Fibroblast of skin of right quadriceps (primary cell): ENCODE results near the gene ASRGL1.
A peak's percentile ranks its signal among the peaks of the same experiment; 100 is the strongest.

Experiments
- DNase-seq: peaks from one replicate; pipeline ENCODE4 v3.0.0-alpha.2; 2013

ASRGL1 gene

DNA sequence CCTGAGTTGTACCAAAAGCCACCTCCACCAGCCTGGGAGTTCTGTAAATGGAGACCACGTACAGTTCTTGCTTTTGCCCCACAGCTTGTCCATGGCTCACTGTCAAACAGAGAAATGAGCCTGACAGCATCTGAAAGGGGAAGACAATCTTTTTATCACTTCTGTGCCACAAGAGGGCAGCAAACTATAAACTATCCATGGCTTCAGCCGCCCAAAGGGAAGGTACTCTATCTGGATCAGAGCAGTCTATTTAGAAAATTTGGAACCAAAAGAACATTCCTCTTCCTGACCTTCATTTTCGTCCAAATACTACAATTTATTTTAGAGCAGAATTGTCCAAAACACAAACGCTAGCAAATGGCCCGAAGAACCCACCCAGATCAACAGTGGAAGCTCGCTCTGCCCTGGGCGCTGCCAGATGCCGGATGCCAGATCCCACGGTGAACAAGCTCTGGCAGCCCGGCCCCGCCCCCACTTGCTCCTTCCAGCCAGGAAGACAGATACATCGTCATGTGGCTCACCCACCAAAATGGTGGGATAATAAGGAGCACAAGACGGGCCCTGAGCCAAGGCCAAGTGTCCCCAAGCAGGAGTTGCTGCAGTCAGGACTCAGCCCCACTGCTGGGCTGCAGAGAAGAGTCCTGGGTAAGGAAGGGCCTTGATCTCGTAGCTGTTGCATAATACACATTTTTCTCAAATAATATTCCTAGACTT, 57.7 kb downstream of the ASRGL1 start:
- DNase-seq = peak; percentile 83

GRCh38 chr11:62395885-62396551, 58.8 kb downstream of the ASRGL1 start:
- DNase-seq = no peak

- peak; percentile 51 for DNase-seq
Observed at GRCh38 chr11:62398011-62398994, 61.1 kb downstream of the ASRGL1 start.

DNA sequence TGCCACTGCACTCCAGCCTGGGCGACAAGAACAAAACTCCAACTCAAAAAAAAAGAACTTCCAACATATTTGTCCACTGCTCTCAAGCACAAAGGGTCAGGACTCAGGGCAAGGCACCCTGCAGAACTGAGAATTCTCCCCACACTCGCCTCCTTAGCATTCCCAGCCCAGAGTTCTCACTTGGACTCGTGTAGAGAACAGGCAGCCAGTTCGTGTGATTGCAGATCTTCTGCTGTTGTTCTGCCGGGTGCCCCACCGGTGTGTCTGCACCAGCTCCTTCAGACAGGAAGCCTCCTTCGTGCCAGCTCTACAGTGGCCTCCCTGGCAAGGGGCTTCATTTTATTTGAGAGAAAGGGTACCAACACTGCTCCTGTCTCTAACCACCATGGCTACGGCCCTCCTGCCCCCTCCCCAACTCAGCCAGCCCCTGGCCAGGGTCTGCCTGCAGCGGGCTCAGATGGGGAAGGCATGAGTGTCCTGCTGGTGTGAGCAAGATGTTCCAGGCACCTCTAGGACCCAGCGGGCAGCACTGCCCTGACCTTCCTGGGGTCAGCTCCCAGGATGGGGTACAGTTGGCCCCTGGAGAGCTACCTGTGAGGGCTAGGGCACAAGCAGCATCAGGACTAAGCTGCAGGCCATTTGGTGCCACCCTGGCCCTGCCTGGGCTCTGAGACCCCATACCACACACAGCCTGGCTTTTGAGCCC, 62.1 kb downstream of the ASRGL1 start:
- DNase-seq = no peak

DNA sequence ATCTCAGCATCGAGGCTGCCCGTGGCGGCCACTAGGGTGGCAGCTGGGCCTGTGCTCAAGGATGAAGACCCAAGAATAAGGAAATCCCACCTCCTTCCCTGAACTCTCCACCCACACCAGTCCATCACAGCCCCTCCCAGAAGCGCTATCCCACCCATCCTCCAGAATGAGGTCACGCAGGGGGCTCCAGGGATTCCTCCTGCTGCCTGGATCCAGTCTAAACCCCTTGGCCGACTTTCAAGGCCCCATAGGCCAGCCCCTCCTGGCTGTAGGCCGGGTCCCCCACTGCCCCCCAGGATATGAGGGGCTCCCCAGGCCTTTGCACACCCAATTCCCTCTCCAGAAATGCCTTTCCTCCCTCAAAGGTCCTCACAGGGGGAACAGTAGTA, 62.6 kb downstream of the ASRGL1 start:
- DNase-seq = no peak

DNA sequence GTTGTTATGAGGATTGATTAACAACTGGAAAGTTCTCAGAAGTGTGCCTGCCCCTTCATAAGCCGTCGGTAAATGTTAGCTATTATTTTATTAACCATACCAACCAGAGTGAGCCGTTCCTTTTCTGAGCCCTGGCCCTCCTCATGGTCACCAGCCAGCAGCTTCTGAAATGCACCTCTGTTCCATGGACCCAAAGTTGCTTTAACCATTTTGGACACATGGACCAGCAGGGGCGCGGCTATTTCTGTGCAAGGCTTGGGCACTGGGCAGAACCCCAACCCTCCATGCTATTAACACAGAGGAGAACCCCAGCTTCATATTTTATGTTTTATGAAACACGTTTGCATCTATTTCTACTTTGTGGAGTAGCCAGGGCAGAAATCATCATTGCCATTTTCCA, 63.0 kb downstream of the ASRGL1 start:
- DNase-seq = no peak

- peak; percentile 81 for DNase-seq
Observed at GRCh38 chr11:62400760-62401159, 63.5 kb downstream of the ASRGL1 start.

- DNase-seq = no peak
Observed at GRCh38 chr11:62401356-62401755, 64.1 kb downstream of the ASRGL1 start.

DNA sequence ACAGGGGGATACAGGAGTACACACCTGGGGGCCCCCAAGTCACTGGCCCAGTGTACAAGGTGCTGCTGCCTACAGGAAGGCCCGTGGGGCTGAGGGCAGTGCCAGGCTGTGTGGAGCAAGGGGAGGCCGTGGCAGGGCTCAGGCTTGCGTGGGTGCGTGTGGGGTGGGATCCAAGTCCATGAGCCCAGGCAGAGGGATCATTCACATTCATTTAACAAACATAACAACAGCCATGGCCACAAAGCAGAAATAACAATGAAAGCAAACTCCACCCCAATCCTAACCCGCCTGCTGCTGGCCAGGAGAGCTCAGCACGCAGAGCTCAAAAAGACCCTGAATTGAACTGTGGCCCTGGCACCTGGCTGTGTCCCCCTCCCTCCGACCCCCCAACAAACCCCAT, 64.6 kb downstream of the ASRGL1 start:
- no peak for DNase-seq

DNA sequence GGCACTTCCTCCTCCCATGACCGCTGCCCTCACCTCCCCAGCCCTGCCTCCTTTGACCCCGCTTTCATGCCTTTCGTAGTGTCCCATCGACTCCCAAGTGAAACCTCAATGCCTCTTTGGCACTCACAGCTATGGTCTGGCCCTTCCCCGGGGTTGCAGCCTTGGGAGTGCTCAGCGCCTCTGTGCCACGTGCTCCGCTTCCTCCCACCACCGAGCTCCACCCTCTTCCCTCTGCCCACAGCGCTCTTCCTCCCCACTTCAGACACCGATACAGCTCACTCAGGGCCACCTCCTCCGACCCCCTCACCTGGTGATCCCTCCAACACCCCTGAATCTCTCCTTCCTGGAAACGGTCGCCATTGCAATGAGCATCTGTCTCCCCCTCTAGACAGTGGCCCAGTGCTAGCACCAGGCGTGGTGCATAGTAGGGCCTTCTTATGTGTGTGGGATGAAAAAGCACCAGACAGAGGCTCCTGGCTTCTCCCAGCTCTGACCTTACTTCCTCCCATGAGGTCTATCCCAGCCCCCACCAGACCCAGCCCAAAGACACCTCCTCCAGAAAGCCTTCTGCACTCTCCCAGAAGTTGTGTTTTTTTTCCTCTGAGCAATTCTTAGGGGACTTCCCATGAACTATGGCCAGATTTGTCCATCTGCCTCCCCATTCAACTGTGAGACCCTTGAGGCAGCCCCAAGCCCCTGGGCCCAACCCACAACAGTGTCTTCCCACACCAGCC, 65.1 kb downstream of the ASRGL1 start:
- no peak for DNase-seq

- no peak for DNase-seq
Observed at GRCh38 chr11:62402960-62403730, 65.9 kb downstream of the ASRGL1 start.

DNA sequence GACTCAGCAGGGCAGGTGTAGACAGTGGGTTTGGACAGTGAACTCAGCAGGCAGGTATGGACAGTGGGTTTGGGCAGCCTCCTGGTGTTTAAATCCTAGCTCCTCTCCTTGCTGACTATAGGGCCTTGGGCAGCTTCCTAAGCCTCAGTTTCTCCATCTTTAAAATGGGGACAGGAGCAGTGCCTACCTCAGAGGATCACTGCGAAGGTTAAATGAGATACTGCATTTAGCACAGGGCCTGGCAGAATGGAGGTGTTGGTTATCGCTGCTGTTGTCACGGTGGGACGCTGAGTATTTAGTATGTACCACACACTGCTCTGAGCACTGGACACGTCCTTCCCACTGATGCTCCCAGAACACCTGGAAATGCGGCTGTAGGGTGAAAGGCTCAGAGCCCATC, 67.2 kb downstream of the ASRGL1 start:
- DNase-seq = no peak

DNA sequence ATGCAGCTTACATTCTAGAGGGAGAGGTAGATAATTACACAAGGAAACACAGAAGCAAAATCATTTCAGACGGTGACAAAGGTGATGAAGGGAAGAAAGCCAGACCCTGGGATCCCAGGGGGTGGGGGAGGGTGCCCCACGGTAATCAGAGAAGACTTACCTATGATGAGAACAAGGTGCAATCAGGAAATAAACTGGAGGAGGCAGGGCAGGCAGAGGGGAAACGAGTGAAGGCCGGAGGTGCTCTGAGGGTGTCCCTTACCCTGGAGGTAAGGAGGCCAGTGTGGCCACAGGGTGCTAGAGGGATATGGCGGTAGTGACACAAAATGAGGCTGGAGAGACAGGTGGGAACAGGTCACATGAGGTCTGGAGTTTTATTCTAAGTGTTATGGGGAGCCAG, 67.7 kb downstream of the ASRGL1 start:
- DNase-seq = no peak

GRCh38 chr11:62406034-62406433, 68.8 kb downstream of the ASRGL1 start:
- DNase-seq = no peak

DNA sequence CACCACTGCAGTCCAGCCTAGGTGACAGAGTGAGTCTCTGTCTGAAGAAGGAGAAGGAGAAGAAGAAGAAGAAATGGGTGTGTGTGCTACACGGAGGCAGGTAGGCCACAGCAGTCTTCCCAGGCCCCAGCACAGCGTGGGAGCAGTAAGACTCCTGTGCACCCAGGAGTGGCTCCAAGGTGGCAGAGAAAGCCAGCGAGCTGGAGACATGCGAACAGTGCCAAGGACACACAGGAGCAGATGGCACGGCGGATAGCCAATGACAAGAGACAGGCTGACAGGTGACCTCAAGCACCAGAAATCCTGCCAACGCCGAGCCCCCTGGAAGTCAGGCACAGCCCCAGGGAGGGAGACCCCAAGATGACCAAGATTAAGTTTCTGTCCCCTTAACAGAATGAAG, 72.6 kb downstream of the ASRGL1 start:
- no peak for DNase-seq

DNA sequence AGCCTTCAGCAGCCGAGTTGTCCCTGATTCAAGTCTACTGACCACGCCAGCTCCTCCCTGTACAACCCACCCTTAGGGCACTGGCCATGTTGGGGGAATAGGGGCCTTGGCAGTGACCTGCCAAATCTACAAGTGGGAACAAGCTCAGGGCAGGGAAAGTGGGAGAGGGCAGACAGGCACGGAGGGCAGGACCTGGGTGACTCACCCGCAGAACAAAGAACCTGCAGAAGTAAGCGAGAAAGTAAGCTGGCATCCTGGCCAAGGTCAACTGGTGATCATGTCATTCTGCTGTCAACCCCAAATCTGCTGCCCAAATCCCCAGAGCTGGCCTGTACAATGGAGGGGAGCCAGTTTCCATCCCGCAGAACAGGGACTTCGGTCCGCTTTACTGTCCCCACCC, 73.7 kb downstream of the ASRGL1 start:
- no peak for DNase-seq

DNA sequence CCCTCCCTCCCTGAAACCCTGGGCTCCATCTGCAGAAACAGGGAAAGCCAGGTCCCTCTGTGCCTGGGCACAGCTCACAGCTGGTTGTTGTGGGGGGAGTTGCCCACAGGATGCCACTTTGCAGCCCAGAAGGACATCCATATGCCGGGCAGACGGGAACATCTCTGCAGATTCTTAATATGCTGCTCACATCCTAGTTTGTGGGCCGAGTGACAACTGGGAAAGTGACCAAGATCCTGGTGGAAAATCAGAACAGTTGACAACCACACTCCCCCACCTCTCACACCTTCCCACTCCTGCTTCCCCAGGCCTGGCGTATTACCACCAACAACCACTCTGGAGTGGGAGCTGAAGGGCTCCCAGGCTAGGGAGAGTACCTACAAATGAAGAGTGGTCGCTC, 74.3 kb downstream of the ASRGL1 start:
- no peak for DNase-seq

DNA sequence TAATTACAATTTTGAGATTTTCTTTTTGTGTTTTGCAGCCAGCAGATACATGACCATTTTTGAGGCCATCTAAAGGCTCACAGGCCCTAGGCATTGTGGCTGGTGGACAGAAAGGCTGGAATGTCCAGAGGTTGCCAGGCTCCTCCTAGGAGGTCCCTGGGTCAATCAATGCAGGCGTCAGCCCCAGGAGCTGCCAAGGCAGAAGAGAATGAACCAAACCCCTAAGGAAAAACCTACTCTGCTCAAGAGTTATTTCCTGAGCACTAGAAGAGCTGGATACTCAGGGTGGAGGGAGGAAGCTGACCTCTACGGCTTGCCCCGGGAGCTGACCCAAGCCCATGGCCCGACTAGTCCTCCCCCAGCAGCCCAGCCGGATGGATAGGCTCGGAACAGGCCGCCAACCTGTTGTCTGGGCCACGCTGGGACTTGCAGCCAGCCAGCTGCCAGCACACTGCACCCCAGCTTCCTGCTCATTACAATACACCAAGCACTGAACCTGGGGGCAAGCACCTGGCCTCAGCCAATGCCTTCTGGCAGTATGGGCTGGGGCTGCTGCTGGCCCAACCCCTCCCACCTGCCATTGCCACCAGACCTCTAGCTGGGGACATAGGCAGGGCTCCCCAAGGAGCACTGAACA, 75.9 kb downstream of the ASRGL1 start:
- DNase-seq = no peak

GRCh38 chr11:62416596-62416995, 79.3 kb downstream of the ASRGL1 start:
- DNase-seq = no peak

- DNase-seq = no peak
Observed at GRCh38 chr11:62418136-62418535, 80.9 kb downstream of the ASRGL1 start.

DNA sequence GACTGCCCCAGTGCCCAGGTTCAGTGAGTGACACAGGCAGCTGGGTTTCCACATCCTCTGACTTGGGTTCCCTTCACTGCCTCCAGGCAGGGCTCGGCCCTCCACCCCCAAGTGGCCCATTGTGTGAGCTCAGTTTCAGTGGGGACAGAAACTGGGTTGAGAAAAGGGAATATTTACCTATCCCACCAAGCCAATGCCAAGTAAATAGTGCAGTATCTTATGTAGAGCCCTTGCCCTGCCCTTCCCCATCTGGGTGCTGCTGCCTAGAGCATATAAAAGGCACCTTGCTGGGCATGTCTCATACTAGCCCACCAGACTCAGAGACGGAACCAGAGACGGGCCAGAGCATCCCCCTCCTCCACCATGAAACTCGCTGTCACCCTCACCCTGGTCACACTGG, 81.5 kb downstream of the ASRGL1 start, which contains the start of gene SCGB1A1:
TSS of gene SCGB1A1 (plus strand) at position 301 of the 400 bp plus-strand sequence. CDS start at position 364, 63 bp downstream.
- DNase-seq = no peak
